BE2C (cell line): ENCODE measurements around the gene UGT1A10.

ENCODE experiments used
- DNase-seq: peaks from one replicate; pipeline ENCODE4 v3.0.0-alpha.2; 2020
- H3K27me3 ChIP-seq: fragments of 250-450 bp; sonication (Bioruptor Pico); 2 replicates; pipeline ENCODE4 v1.5.1; 2020; ENCODE audit warnings: mild to moderate bottlenecking
- H3K36me3 ChIP-seq: fragments of 250-450 bp; sonication (Bioruptor Pico); 2 replicates; pipeline ENCODE4 v1.5.1; 2020; ENCODE audit warnings: mild to moderate bottlenecking
- H3K4me1 ChIP-seq: fragments of 250-450 bp; sonication (Bioruptor Pico); 2 replicates; pipeline ENCODE4 v1.5.1; 2020
- H3K4me3 ChIP-seq: 2 replicates; pipeline ENCODE4 v1.5.1; 2011; ENCODE audit warnings: low read depth, low read length
- H3K9me3 ChIP-seq: fragments of 250-450 bp; sonication (Bioruptor Pico); 2 replicates; pipeline ENCODE4 v1.5.1; 2020
- TF ChIP-seq, protein P1 (sequence below): IDR thresholded peaks from 2 replicates; pipeline ENCODE4 v1.5.1; 2012; ENCODE audit warnings: mild to moderate bottlenecking, low read depth, low read length

Gene UGT1A10

DNA sequence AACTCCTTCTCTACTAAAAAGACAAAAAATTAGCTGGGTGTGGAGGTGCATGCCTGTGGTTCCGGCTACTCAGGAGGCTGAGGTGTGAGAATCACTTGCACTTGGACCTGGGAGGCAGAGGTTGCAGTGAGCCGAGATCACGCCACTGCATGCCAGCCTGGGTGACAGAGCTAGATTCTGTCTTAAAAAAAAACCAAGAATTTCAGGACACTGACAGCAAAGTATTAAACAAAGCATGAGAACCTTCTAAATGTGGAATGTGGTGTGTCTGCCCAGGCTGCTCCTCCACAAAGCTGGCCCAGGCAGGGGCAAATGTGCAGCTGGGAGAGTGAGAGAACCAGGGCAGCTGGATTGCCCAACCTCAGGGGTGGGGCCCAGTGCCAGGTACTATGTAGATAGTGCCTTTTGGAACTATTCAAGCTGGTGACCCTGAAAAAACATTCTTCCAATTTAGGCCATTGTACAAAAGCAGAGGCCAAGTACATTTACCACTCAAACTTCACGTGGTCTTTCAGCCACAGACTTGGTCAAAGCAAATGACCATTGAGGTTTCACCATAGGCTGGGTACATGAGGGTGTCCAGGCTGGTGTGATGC lies 69.8 kb downstream of the UGT1A10 start:
- TF ChIP-seq, protein P1, sequence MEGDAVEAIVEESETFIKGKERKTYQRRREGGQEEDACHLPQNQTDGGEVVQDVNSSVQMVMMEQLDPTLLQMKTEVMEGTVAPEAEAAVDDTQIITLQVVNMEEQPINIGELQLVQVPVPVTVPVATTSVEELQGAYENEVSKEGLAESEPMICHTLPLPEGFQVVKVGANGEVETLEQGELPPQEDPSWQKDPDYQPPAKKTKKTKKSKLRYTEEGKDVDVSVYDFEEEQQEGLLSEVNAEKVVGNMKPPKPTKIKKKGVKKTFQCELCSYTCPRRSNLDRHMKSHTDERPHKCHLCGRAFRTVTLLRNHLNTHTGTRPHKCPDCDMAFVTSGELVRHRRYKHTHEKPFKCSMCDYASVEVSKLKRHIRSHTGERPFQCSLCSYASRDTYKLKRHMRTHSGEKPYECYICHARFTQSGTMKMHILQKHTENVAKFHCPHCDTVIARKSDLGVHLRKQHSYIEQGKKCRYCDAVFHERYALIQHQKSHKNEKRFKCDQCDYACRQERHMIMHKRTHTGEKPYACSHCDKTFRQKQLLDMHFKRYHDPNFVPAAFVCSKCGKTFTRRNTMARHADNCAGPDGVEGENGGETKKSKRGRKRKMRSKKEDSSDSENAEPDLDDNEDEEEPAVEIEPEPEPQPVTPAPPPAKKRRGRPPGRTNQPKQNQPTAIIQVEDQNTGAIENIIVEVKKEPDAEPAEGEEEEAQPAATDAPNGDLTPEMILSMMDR: no peak
- Histone ChIP-seq H3K4me1 (no peaks in the 10 kb centered on the region), H3K27me3 (no peaks in the 10 kb centered on the region), H3K4me3 (no peak overlapping the region), H3K9me3 (no peaks in the 10 kb centered on the region), H3K36me3 (no peaks in the 10 kb centered on the region)
- no peak for DNase-seq

DNA sequence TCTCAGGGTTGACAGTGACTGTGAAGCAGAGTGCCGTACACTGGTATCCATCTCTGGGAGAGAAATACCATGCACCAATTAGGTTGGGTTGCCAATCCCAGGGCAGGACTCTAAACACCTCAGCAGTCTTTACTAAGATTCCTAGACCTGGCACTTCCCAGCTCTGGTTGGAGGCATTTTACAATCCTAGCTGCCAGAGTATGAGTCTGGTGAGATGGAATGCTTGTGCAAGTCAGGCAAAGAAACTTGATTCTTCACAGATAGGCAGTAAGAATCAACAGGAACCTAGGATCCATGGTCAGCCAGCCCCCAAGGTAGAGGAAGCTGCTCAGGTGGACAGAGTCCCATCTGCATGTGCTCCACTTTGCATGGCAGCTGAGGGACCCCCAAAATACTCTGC lies 70.5 kb downstream of the UGT1A10 start:
- Histone ChIP-seq H3K9me3 (no peaks in the 10 kb centered on the region), H3K27me3 (no peaks in the 10 kb centered on the region), H3K36me3 (no peaks in the 10 kb centered on the region), H3K4me1 (no peaks in the 10 kb centered on the region), H3K4me3 (no peak overlapping the region)
- TF ChIP-seq, protein P1: no peak
- no peak for DNase-seq

DNA sequence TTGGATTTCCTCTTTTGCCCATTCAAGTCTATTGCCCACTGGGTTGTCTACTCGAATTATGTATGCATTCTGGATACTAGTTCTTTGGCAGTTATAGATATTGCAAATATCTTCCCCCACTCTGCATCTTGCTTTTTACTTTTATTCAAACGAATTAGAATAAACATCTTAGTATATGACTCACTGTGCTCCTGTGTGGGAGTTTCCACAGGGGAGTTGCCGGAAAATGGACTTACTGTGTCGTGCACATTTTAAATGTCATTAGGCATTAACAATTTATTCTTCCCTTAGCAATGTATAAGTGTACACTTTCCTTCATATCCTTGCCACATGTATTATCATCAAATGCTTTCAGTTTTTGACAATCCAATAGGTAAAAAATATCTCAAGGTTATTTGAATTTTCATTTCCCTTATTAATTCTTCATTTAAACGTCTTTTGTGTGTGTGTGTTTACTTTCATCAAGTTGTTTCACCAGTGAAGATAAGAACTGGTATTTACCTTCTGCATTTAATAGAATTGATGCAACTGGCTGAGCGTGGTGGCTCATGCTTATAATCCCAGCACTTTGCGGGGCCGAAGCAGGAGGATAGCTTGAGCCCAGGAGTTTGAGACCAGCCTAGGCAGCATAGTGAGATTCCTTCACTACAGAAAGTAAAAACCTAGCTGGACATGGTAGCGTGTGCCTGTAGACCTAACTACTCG lies 71.8 kb downstream of the UGT1A10 start:
- Histone ChIP-seq H3K27me3 (no peaks in the 10 kb centered on the region), H3K9me3 (no peaks in the 10 kb centered on the region), H3K36me3 (no peaks in the 10 kb centered on the region), H3K4me3 (no peak overlapping the region), H3K4me1 (no peaks in the 10 kb centered on the region)
- TF ChIP-seq, protein P1: no peak
- DNase-seq: no peak

DNA sequence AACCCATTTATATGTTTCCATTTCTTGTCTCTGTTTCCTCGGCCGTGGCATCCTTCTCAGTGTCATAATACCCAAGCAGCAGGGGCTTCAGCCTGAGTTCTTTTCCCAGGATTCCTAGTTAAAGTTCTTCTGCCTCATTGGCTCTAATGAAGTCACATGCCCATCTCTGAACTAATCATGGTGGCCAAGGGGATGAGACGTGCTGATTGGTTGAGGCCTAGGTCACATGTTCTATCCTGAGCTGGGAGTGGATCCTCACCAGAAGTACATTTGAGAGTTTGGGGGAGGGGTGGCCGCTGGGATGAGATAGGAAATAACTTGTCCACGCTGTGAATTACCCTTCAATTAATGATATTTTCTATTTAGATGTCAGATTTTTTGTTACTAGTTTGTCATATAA lies 72.7 kb downstream of the UGT1A10 start:
- H3K4me3 ChIP-seq: no peak overlapping the region
- no peaks in the 10 kb centered on the region for H3K4me1 ChIP-seq
- DNase-seq: peak; percentile 39
- no peaks in the 10 kb centered on the region; the same call in 1 of the 2 replicates for H3K27me3 ChIP-seq
- no peaks in the 10 kb centered on the region for H3K36me3 ChIP-seq
- TF ChIP-seq, protein P1: no peak
- no peaks in the 10 kb centered on the region for H3K9me3 ChIP-seq

DNA sequence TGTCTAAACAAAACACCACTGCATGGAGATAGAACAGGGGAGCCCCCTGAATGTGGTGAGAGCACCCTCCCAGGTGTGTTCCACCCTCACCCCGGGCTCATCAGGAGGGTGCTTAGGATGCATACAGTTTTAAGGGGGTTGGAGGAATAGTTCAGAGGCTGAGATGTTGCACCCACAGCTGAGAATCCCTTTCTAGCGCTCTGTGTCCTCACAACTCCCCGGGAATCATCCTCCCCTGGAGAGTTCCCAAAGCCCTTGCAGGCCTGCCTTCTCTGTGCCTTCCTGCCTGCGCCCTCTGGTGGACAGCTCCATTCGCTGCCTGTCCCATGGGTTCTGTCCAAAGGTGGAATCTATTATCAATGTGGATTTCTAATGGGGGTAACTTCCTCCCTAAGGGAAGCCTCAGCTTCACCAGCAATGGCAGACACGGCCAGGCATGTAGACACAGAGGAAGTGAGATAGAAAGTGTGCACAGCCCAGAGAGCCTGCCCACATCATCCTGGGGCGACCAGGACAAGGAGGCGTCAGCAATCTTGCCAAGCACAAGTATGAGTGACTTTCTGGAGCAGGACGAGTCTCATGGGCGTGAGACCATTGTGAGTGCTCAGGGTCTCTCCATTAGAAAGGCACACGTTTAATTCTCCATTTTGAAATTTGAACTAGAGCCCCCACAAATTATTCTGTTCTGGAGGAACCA lies 75.2 kb downstream of the UGT1A10 start:
- H3K27me3 ChIP-seq: peaks cover 3% of the 10 kb centered on the region; the same call in 1 of the 2 replicates
- no peak overlapping the region for H3K4me3 ChIP-seq
- no peaks in the 10 kb centered on the region for H3K4me1 ChIP-seq
- H3K9me3 ChIP-seq: no peaks in the 10 kb centered on the region
- TF ChIP-seq, protein P1: peak; percentile 96
- DNase-seq: peak; percentile 88
- H3K36me3 ChIP-seq: no peaks in the 10 kb centered on the region
